GM18520 (cell line): ENCODE data around the gene TAF6.

ENCODE experiments used
- ATAC-seq: cut with Tn5 transposase; IDR thresholded peaks from one replicate; pipeline ENCODE4 v1.9.1; 2021; ENCODE audit not compliant: unreplicated experiment

The TAF6 gene

GRCh38 chr7:100119072-100119969 is at the start of gene TAF6, which contains the start of gene CNPY4:
TAF6 (minus strand) TSS chr7:100119358; CDS start chr7:100114209, 5,149 bp downstream.
CNPY4 (plus strand) TSS chr7:100119634; CDS start chr7:100119745, 111 bp downstream.
- peak; percentile 72 for ATAC-seq

DNA sequence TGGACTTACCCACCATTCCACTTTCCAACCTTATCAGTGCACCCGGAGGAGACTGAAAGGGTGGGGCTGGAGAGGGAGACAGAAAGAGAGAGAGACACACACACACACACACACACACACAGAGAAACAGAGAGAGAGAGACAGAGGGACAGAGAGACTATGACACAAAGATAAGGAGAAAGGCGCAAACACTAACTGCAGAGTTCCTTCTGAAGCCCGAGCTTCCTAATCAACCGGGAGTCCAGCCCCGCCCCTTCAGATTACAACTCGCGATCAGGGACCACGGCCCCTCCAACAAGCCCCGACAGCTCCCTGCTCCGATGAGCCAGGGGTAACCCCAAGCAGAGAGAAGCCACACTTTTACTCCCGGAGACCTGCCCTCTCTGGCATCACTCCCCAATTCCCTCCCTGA is 48.8 kb upstream of the TAF6 start:
- ATAC-seq = no peak

GRCh38 chr7:100166970-100167911 is 48.1 kb upstream of the TAF6 start:
- no peak for ATAC-seq

GRCh38 chr7:100166317-100166940 is 47.3 kb upstream of the TAF6 start:
- ATAC-seq = no peak

DNA sequence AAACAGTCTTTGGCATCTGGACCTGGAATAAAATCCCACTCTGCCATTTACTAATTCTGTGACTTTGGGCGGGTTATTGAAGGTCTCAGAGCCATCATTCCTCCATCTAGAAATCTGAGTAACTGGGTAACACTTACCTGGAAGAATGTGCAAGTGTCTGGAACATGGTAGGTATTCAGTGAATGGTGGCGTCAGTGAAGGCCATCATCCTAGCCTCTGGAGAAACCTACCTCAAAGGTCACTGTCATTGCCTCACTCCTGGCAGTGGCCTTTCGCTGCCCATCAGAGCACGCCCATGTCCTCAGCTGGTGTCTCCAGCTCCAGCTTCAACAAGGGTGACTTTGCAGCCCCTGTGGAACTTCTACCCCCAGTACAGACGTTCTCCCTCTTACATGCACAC is 44.7 kb upstream of the TAF6 start:
- no peak for ATAC-seq

DNA sequence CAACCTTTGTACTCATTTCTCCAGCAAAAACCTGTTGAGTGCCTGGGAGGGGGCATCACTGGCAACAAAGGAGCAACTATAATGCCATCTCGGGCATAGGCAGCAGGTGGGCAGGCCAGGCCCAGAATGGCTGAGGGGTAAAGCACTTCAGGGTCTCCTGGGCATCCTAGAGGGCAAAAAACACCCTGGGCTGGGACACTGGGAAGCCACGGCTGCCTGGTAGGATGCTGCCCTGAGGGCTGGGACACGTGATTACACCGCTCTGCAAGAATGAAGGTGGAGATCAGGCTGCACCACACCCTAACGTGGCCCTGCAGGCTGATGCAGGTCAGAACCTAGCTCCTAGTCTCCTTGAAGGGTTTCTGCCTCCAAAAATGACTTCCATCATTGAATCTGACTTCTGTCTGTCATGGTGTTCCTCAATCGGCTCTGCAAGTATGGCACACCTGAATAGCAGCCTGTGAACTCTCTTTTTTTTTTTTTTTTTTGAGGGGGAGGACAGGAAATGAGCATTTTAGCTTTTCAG is 43.9 kb upstream of the TAF6 start:
- no peak for ATAC-seq

DNA sequence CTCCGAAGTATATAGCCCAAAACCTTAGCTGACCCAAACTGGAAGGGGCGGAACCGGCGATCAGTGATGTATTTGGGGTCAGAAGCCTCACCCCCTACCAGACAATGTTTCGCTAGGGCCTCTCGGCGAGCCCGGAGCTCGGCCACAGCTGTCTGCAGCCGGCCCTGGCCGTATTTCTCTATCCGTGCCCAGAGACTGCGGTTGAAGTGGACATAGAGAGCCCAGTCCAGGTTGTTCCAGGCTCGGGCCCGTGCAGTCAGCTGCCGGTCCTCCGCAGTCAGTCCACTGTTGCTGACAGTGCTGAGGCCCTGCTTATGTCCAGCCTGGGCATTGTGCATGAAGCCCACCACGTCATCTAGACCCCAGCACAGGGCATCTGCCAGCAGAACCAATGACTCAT is 40.9 kb upstream of the TAF6 start:
- ATAC-seq = no peak

- no peak for ATAC-seq
Measured at GRCh38 chr7:100159099-100159623, 40.0 kb upstream of the TAF6 start.

- peak; percentile 75 for ATAC-seq
Measured at GRCh38 chr7:100158229-100159098, 39.3 kb upstream of the TAF6 start, which contains the start of gene TRAPPC14. TRAPPC14 (minus strand) TSS chr7:100158723; CDS start chr7:100158499, 224 bp downstream.

DNA sequence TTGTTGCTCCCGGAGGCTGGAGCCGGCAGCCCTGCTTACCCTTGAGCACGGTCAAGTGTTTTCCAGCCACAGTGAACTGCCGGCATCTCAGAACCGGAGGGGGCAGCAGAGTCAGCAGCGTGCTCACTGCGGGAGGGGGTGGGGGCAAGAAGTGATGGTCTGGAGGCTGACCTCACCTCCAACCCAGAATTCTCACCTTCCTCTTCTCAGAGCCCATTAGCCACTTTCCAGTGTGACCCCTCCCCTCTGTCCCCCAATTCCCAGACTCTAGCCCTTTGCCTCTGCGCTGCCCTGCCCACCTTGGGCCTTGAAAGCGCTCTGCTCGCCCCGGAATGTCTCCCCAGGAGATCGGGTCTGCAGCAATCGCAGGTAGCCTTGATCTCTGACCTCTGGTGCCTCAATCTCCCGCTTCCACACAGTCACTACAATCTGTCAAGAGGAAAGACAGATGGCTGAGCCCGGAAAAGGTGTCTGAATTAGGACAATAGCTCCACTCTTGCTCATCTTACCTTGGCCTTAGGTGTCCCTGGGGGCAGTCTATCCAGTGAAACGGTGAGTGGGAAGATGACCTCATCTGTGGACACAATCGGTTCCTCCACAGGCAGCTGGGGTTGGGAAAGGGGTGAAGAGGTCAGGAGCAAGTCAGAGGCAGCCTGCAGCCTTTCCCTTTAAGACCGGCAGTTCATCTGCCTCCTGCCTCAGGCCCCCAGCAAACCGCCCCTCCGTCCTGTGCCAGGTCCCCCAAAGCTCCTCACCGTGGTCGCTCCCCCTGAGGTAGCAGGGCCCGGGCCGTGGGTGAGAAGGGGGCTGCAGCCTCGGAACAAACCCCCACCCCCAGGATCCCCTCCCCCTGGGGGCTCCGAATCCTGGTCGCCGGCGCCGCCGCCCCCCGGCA is 38.4 kb upstream of the TAF6 start:
- no peak for ATAC-seq

GRCh38 chr7:100157069-100157333 is 37.8 kb upstream of the TAF6 start:
- no peak for ATAC-seq

DNA sequence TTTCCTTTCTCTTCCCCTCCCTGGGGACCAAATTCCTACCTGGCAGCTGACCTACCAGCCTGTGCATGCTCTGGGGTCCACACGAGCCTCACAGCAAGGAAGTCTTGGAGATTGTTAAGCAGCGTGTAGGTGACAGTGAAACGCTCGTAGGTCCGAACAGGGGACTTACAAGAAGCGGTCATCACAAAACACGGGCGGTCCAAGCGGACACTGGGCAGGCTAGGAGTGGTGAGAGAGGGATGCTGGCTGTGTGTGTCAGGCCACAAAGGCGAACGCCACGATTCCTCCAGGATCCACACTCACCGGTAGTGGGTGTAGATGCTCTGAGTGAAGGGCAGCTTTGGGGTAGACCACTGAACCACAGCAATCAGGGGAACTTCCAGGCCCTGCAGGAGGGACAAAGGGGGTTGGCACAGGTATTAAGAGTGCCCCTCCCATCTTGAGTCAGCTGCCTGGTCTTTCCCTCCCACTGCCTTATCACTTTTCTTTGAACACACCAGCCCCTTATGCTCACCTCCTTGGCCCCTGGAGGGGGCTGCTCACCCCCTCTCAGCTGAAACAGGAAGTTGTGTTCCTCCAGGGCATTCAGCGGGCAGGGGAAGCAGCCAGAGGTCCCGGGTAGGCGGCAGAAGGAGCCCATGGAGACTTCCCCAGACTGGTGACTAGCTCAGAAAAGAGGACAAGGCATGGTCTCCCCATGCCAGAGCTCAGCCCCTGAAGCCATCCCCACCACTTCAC is 37.3 kb upstream of the TAF6 start:
- no peak for ATAC-seq

- no peak for ATAC-seq
Measured at GRCh38 chr7:100155553-100156317, 36.6 kb upstream of the TAF6 start.

DNA sequence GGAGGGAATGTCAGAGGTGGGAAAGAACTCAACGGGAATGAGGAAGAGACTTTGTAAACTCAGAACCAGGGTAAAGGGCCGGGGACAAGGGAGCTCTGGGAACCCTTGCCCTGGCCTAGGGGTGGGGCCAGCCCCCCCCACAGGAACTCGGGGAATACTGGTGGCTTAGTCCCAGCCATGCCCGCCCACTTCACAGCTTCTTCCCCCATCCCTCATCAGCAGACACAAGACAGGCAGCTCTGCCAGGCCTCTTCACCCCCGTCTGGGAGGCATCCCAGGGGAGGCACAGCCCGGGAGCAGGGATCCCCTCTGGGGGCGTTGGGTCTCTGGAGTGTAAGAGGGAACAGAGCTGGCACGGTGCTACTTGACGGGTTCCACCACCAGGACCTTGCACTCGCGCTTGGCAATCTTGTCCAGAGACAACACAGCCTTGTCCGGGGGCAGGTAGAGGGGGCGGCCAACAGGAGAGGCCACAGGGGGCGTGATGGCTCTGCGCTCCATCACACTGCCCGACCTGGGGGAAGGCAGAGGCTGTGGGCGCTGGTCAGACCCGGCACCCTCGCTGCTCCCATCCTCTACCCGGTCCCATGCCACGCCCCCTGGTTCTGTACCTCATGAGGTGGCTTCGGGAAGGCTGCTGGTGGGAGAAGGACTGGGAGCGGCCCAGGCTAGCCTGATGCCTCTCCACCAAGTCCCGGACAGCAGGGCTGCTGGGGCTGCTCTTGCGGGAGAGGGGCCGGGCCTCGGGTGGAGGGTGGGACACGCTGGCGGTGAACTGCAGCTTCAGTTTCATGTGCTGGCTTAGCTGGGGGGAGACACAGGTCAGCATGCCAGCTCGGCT is 35.7 kb upstream of the TAF6 start:
- ATAC-seq = no peak

GRCh38 chr7:100153708-100154535 is 34.8 kb upstream of the TAF6 start:
- ATAC-seq = no peak
